Glutamatergic neuron (in vitro differentiated cells): ENCODE results near the gene TFDP2. TPM values are rescaled to one million over a fixed set of nuclear protein-coding genes. Genes with fewer than 3 reads are reported as not detected.

ENCODE experiments used
- DNase-seq: peaks from one replicate; pipeline ENCODE4 v3.0.0; 2022
- H3K27ac Mint-ChIP-seq: one replicate; pipeline ENCODE4 v1.8.0; 2020; ENCODE audit warnings: mild to moderate bottlenecking, mixed read lengths, inconsistent platforms; ENCODE audit not compliant: unreplicated experiment
- H3K27me3 Mint-ChIP-seq: one replicate; pipeline ENCODE4 v1.8.0; 2020; ENCODE audit warnings: mild to moderate bottlenecking, moderate library complexity, mixed read lengths, inconsistent platforms; ENCODE audit not compliant: unreplicated experiment
- H3K36me3 Mint-ChIP-seq: one replicate; pipeline ENCODE4 v1.8.0; 2020; ENCODE audit warnings: mild to moderate bottlenecking, mixed read lengths, inconsistent platforms; ENCODE audit not compliant: unreplicated experiment
- H3K4me1 Mint-ChIP-seq: one replicate; pipeline ENCODE4 v1.8.0; 2020; ENCODE audit warnings: mild to moderate bottlenecking, low read depth, mixed read lengths, inconsistent platforms; ENCODE audit not compliant: unreplicated experiment
- H3K4me3 Mint-ChIP-seq: one replicate; pipeline ENCODE4 v1.8.0; 2020; ENCODE audit warnings: mild to moderate bottlenecking, mixed read lengths, inconsistent platforms; ENCODE audit not compliant: unreplicated experiment
- H3K9me3 Mint-ChIP-seq: one replicate; pipeline ENCODE4 v1.8.0; 2020; ENCODE audit warnings: mild to moderate bottlenecking, moderate library complexity, mixed read lengths, inconsistent platforms; ENCODE audit not compliant: unreplicated experiment
- total RNA-seq: library from RNA; stranded (reverse); fragmentation: NEBNext Ultra II Directional; extraction: Animal tissue kit (Norgen Biotek cat#: 25700); gene quantifications from one replicate; pipeline ENCODE4 v1.2.1, GENCODE V29; 2021; ENCODE audit not compliant: unreplicated experiment
- TF ChIP-seq, protein P1 (sequence below): fragments of 200-600 bp; sonication (generic); IDR thresholded peaks from one replicate; pipeline ENCODE4 v1.5.0; 2021; ENCODE audit not compliant: partially characterized antibody, unreplicated experiment

Gene TFDP2
- total RNA-seq, 1 donor from 2014 or later: 91.8 TPM

DNA sequence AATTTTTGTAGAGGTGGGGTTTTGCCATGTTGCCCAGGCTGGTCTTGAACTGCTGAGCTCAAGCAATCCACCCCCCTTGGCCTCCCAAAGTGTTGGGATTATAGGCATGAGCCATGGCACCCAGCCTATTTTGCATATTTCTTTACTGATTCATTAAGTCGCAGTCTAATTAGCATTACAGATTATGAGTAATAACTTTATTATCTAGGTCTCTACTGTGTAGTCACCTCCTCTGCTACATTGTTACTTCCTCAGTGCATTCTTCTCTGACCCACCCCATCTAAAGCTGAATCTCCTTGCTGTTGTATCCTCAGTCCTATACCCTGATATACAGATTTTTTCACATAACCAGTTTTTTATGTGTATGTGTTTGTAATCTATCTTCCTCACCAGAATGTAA lies 61.7 kb downstream of the TFDP2 start:
- no peak for DNase-seq
- Mint-ChIP-seq H3K4me3 (no peak overlapping the region), H3K4me1 (peaks cover 4% of the 10 kb centered on the region), H3K27me3 (peaks cover 2% of the 10 kb centered on the region), H3K27ac (no peak overlapping the region), H3K9me3 (peaks cover 2% of the 10 kb centered on the region), H3K36me3 (peaks cover 18% of the 10 kb centered on the region)
- TF ChIP-seq, protein P1, sequence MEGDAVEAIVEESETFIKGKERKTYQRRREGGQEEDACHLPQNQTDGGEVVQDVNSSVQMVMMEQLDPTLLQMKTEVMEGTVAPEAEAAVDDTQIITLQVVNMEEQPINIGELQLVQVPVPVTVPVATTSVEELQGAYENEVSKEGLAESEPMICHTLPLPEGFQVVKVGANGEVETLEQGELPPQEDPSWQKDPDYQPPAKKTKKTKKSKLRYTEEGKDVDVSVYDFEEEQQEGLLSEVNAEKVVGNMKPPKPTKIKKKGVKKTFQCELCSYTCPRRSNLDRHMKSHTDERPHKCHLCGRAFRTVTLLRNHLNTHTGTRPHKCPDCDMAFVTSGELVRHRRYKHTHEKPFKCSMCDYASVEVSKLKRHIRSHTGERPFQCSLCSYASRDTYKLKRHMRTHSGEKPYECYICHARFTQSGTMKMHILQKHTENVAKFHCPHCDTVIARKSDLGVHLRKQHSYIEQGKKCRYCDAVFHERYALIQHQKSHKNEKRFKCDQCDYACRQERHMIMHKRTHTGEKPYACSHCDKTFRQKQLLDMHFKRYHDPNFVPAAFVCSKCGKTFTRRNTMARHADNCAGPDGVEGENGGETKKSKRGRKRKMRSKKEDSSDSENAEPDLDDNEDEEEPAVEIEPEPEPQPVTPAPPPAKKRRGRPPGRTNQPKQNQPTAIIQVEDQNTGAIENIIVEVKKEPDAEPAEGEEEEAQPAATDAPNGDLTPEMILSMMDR: no peak

DNA sequence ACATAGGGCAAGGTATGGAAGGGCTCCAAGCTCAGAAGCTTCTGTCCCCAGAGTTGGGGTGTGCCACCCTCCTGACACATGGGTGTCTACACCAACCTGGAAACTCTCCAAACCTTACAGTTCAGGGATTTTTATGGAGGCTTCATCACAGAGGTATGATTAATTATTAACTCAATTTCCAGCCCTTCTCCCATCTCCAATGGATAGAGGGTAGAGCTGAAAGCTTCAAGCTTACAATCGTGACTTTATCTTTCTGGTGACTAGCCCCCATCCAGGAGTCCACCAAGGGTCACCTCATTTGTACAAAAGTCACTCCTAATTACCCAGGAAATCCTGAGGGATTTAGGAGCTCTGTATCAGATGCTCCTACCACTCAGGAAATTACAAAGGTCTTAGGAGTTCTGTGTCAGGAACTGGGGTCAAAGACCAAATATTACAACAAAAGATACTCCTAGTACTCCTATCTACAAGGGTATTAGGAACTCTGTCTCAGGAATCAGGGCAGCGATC lies 62.7 kb downstream of the TFDP2 start:
- Mint-ChIP-seq H3K36me3 (peaks cover 18% of the 10 kb centered on the region), H3K9me3 (peaks cover 2% of the 10 kb centered on the region), H3K27me3 (peaks cover 2% of the 10 kb centered on the region), H3K4me1 (no peaks in the 10 kb centered on the region), H3K4me3 (no peak overlapping the region), H3K27ac (no peak overlapping the region)
- no peak for DNase-seq
- TF ChIP-seq, protein P1: no peak

GRCh38 chr3:142081178-142081577 lies 68.2 kb downstream of the TFDP2 start:
- Mint-ChIP-seq H3K4me1 (no peaks in the 10 kb centered on the region), H3K9me3 (no peaks in the 10 kb centered on the region), H3K27ac (no peak overlapping the region), H3K36me3 (peaks cover 19% of the 10 kb centered on the region), H3K4me3 (no peak overlapping the region), H3K27me3 (no peaks in the 10 kb centered on the region)
- TF ChIP-seq, protein P1: no peak
- no peak for DNase-seq

DNA sequence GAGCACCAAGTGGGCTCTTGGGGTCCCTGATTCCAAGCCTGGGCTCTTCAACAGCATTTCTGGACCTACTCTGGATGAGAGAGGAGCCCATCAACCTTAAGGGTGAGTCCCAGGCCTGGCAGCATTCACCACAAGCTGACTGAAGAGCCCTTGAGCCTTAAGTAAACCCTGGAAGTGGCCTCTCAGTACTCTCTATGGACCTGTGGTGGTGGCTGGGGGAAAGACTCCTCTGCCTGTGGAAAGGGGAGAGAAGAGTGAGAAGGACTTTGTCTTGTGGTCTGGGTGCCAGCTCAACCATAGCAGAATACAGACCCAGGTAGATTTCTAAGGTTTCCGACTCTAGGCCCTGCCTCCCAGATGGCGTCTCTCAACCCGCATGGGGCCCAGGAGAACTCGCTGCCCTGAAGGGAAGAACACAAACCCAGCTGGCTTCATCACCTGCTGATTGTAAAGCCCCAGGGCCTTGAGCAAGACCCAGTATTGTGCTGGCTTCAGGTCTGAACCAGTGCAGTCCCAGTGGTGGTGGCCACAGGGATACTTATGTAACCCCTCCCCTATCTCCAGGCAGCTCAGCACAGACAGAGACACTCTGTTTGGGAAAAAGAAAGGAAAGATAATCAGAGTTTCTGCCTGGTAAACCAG lies 71.4 kb downstream of the TFDP2 start:
- no peak for DNase-seq
- no peak overlapping the region for H3K4me3 Mint-ChIP-seq

More for the DNA sequence above, 71.4 kb downstream of the TFDP2 start:
- Mint-ChIP-seq H3K4me1 (no peaks in the 10 kb centered on the region), H3K36me3 (peaks cover 6% of the 10 kb centered on the region), H3K27me3 (no peaks in the 10 kb centered on the region), H3K27ac (no peak overlapping the region), H3K9me3 (no peaks in the 10 kb centered on the region)
- TF ChIP-seq, protein P1: no peak
